ENCODE measurements around the gene ZBTB26.

Gene ZBTB26

DNA sequence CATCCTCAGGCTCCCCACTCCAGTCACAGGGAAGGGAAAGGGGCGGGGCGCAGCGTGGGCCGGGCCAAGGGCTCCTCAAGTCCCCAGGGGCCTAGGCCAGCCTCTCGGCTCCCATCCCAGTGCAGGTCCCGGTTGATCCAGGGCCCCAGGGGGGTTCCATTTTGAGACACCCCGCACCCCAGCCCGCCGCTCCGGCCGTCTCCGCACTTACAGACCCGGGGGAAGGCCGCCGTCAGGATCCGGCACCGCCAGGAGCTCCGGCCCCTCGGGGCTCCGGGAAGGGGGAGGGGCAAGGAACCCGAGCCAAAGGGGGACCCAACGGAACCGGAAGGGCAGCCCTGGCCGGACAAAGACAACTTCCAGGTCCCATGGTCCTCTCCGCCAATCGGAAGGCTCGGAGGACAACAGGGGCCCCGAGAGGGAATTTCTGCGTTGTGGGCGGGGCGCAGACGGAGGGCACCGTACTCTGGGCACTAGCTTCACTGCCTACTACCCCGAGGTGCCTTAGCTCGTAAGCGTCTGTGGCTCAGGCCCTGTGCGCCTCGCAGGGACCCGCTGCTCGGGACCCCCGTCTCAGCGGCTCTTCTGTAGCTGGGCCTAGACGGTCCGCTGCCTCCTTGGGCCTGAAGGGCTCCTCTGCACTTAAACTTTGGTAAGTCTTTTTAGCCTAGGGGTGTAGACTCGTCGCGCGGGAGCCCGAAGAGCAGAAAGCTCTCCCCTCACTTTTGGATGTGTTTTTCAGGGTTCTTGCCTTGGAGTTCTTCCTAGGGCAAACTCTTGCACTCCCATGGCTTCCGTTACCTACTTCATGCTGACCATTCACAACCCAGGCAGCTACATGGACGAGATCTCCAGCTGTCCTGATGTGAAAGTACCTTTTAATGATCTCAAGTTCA is at the start of gene ZBTB26:
ZBTB26 (minus strand) TSS at position 287 of the 896 bp plus-strand sequence. CDS start 11,578 bp downstream, outside the sequence.
- peak; percentile 92 to 94 for DNase-seq

GRCh38 chr9:122978601-122979000 is 47.3 kb upstream of the ZBTB26 start:
- no peak for DNase-seq

- no peak for DNase-seq
These were observed 43.9 kb upstream of the ZBTB26 start for GRCh38 chr9:122975196-122975595.

DNA sequence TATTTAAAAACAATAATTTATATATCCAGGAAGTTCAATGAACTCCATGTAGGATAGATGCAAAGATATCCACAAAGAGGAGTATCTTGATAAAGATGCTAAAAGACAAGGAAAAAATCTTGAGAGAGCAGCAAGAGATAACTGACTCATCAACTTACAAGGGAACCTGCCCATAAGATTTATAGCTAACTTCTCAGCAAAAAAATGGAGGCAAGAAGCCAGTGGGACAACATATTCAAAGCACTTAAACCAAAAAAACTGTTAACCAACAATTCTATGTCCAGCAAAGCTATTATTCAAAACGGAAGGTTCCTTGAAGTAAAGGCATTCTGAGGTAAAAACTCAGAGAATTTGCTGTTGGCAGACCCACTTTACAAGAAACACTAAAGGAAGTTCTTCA is 29.8 kb upstream of the ZBTB26 start:
- no peak for DNase-seq

GRCh38 chr9:122955961-122956360 is 24.6 kb upstream of the ZBTB26 start:
- DNase-seq: no peak

DNA sequence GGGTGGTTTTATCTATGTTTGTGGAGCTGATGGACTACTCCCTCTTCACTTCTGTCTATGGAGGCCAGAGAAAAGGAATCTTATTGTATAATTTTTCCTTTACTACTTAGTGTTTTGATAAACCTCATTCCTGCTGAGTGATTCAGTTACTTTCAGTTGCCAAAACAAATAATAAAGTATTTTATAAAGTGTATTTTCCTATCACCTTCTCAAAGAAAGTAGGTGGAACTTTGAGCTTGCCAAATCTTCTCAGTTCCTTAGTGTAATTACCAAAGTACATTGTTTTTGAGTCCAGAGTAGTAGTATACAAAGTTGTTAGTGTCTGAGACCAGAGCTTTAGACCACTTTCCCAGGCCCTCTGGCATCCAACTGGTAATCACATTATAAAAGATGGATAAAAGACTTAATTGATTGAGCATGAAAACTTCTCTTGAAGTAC is 23.0 kb upstream of the ZBTB26 start:
- no peak for DNase-seq

DNA sequence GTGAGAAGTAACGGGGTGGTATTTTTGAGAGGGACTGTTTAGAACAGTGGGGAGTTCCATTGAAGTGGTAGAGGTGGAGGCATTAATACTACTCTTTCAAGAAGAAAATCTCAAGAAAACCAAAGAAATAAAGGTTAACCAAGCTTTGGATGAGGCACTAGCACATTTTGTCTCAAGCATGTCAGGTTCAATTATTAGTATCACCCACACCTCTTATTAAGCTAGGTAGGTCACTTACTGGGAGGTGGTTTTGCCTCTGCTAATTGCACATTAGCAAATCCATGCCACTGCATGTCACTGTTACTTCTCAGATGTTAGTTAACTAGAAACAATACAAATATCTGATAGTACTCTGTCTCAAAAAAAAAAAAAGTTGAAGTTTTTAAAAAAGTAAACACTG is 19.7 kb upstream of the ZBTB26 start:
- DNase-seq: no peak

- no peak for DNase-seq
These were observed 19.0 kb upstream of the ZBTB26 start for GRCh38 chr9:122950263-122950662.

DNA sequence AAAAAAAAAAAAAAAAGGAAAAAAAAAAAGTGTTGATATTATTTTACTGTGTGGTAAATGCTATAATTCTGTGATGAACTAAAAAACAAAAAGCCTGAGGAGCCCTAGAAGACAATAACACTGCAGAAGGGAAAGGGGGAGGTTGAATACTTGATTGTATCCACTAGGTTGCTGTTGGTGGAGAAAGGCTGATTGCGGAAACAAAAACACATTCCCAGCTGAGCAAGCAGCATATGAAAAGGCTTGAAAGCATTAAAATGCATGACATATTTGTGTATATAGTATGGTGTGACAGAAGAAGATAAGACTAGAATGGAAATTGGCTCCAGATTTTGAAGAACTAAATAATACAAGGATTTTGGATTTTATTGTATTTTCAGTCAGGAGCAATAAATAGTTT is 18.4 kb upstream of the ZBTB26 start:
- DNase-seq: no peak

GRCh38 chr9:122948313-122948712 is 17.0 kb upstream of the ZBTB26 start:
- no peak for DNase-seq

DNA sequence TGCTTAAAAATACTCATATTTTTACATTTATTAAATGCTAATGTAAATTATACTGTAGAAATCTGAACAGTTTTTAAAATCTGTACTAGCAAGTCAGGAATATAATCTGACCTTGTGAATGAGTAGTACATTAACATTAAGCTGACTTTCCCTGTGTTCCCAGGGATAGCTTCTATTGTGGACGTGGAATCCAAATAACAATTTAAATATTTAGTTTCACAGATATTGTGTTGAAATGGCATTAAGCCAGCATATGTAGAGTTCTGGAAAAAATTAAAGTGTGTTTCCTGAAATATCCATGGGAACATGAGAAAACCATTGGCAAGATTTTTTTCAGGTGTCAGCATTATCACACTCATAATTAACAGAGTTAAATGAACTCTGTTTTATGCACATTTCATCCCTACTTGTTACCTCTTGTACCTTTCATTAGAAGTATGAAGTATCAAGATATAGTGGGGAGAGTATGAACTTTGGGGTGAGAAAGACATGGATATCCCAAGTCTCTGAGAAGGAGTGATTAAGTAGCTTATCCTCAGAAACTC is 15.2 kb upstream of the ZBTB26 start:
- no peak for DNase-seq

- no peak for DNase-seq
These were observed 13.9 kb upstream of the ZBTB26 start for GRCh38 chr9:122944960-122945888.

DNA sequence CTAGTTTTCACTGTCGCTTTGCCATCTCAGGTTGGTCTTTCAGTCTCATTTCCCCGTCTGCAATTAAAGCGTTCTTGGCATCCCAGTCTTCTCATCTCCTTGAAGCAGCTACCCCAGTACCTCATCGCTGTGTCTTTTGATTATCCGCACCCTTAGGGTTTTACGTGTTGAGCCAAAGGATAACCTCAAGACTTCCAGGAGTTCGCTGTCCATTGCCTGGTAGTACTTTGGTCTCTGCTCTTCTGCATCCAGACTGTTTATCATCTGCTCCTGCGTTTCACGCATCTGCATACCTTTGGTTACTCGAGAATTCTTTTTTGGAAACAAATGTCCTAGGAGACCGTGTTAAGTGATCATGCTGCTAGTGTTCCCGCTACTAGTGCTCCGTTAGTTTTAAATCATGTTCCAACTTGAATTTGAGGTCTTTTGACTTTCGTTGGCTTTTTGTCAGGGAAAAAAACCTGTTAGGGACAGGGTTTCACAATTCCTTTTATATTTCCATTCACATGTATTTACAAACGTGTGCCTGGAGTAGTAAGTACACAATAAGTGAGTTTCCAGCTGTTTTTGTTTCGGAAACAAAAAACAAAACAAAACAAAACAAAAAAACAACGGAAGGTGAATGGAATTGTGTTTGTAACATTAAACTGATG is 10.4 kb upstream of the ZBTB26 start:
- no peak for DNase-seq

DNA sequence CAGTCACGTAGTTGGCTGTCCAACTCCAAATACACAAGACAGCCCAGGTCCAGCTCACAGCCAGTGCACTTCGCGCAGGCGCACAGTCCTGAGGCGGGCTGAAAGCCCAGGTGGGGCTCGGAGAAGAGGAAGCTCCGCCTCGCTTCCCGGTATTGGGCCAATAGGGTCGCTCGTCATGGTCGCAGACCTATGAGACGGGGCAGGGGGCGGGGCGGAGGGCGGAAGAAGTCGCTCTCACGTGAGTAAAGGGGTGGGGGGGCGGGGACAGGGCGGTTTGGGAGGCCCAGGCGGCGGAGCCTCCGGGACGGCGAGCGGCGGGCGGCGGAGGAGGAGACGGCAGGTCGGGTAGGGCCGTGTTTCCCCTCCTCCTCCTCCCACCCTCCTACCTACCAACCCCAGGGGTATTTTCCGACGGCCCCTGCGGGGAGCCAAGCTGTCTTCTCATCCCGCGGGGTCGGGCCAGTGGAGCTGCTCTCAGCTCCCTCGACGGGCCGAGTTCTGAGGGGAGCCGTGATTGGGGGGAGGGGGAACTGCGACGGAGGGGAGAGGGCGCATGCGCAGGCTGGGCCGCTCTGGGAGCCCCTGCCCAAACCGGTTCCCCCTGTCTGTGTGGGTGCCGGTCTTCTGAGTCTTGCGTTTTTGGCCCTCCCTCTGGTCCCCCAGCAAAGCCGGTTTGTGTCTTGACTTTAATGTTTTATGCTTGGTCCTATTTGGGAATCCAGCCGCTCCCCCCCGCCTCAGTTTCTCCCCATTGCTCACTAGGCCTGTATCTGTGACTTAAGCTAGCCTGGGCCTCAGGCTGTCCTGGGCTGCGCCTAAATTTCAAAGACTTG is 9.7 kb upstream of the ZBTB26 start, which contains the start of gene RABGAP1:
RABGAP1 (plus strand) TSS at position 272 of the 833 bp plus-strand sequence. CDS start 16,040 bp downstream, outside the sequence.
- peak; percentile 98 for DNase-seq

DNA sequence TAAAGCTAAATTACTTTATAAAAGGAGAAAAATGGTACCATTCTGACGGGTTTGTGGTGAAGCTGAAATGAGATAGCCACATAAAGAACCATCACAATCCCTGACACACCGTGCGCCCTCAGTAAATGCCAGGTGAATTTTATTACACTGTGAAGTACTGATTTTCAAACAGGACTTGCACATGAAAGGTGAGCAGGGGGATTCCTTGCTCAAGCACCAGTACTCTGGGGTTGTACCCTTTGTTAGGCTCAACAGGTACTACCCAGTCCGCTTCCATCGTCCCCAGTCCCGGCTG is 9.1 kb upstream of the ZBTB26 start:
- no peak for DNase-seq

- DNase-seq: no peak
These were observed 8.3 kb upstream of the ZBTB26 start for GRCh38 chr9:122939601-122940000.

DNA sequence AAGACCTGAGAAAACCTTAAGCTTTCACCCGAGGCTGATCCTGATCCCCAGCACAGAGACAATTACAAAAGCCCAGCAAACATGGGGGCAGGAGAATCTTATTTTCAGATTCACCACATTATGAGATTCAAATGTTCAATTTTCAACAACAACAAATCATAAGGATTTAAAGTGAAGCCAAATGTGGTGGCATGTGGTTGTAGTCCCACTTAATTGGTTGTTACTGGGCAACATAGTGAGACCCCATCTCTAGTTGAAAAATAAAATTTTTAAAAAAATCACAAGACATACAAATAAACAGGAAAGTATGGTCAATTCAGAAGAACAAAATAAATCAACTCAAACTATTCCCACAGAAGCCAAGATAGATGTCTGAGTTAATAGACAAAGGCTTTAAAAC is 5.6 kb upstream of the ZBTB26 start:
- no peak for DNase-seq

- DNase-seq: no peak
These were observed 5.2 kb upstream of the ZBTB26 start for GRCh38 chr9:122936464-122936863.

DNA sequence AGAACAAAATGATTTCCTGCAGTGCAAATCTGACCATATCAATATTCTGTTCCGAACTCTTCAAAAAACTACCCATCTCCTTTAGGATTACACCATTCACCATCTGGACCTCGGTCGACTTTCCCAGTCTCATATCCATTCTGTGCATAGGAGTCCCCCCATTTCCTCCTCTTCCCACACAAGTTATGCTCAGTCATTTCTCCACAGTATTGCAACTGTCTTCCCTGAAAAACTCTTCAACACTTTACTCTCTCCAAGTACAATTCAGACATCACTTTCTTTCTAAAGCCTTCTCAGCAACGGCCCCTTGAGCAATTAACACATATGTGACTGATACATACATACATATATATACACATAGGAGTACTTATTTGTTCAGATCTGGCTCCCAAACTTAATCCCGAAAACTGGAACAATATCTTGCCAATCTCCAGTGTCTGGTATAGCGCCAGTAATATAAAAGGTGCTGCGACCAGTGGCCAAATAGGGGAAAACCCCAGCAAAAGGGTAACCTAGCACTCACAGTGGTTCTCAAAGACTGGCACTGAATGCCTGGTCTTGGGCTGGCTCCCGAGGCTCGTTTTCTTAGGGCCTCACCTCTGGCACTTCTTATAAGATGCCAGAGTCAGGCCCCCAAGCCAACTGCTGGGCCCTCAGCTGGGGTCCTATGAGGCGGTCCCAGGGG is 629 bp downstream of the ZBTB26 start:
- DNase-seq: no peak

DNA sequence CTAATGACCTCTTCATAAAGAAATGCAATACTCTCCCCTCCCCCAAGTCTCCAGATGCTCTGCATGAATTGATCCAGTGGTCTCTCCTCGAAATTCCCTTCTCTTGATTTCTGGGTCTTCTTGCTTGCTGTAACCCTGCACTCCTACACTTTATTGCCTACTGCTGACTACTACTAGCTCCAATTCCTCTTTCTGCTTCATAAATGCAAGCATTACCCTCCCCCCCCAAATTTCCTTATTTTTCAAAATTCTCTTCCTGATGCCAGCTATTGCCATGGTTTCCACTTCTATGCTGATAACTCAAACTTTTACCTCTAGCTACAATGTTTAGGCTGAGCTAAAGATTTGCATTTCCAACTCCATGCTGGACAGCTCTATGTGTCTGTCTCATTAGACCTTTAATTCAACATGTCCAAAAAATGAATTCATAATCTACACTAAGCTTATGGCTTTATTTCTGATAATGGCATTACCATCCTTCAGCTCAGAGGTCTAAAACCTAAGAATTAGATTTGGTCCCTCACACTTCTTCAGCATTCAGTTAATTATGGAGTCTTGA is 1.4 kb downstream of the ZBTB26 start:
- DNase-seq: no peak

GRCh38 chr9:122923947-122924346 is 7.4 kb downstream of the ZBTB26 start:
- DNase-seq: no peak

All from activated T-cell treated with anti-CD3 and anti-CD28 coated beads, Interleukin-2, amount 50 U/mL, for 48 hours (primary cell).